Liver (tissue), 9 donors: ENCODE results near the gene TMEM190. TPM values are rescaled to one million over a fixed set of nuclear protein-coding genes. Genes with fewer than 3 reads are reported as not detected.
"Not testable (repeated sequence)": the region's sequence is repeated elsewhere in the genome, so short reads cannot be mapped to it uniquely, and the experiment has no call there.

ENCODE experiments used
- DNase-seq: peaks from one replicate; pipeline ENCODE4 v3.0.0-alpha.2; 2017; ENCODE audit warnings: low spot score
- H3K27ac ChIP-seq, 2 donors: one replicate each; pipeline ENCODE4 v1.7.0; 2013; ENCODE audit warnings: inconsistent platforms in 2 of 2, low read length in 2 of 2, control low read depth in 1 of 2, low read depth in 1 of 2, mild to moderate bottlenecking in 1 of 2
- H3K27me3 ChIP-seq, 4 donors: one replicate each; pipeline versions ENCODE4 v1.6.1 to v1.7.0; 2013; ENCODE audit warnings: low read length in 3 of 4, inconsistent platforms in 1 of 4, mild to moderate bottlenecking in 1 of 4, moderate library complexity in 1 of 4; ENCODE audit not compliant: control insufficient read depth in 4 of 4, insufficient read depth in 4 of 4
- H3K36me3 ChIP-seq, 4 donors: one replicate each; pipeline versions ENCODE4 v1.6.1 to v1.7.0; 2013; ENCODE audit warnings: low read length in 3 of 4, mild to moderate bottlenecking in 3 of 4, low read depth in 1 of 4, moderate library complexity in 1 of 4; ENCODE audit not compliant: control insufficient read depth in 4 of 4, insufficient read depth in 3 of 4
- H3K4me1 ChIP-seq, 4 donors: one replicate each; pipeline versions ENCODE4 v1.6.1 to v1.7.0; 2013; ENCODE audit warnings: low read length in 3 of 4, mild to moderate bottlenecking in 3 of 4, moderate library complexity in 1 of 4; ENCODE audit not compliant: control insufficient read depth in 4 of 4, insufficient read depth in 4 of 4
- H3K4me3 ChIP-seq, 3 donors: one replicate each; pipeline versions ENCODE4 v1.6.1 to v1.7.0; 2013; ENCODE audit warnings: low read length in 3 of 3, control low read depth in 1 of 3, low read depth in 1 of 3, mild to moderate bottlenecking in 1 of 3
- H3K9ac ChIP-seq, 2 donors: one replicate each; pipeline ENCODE4 v1.7.0; 2013; ENCODE audit warnings: low read length in 2 of 2, mild to moderate bottlenecking in 2 of 2, moderate library complexity in 2 of 2, control low read depth in 1 of 2, low read depth in 1 of 2
- H3K9me3 ChIP-seq, 4 donors: one replicate each; pipeline versions ENCODE4 v1.6.1 to v1.7.0; 2013; ENCODE audit warnings: low read length in 3 of 4; ENCODE audit not compliant: control insufficient read depth in 4 of 4
- EGR1 ChIP-seq, 2 donors: IDR thresholded peaks; 2 replicates each; pipeline ENCODE4 v1.6.1; 2016 to 2018; ENCODE audit warnings: antibody characterized with exemption in 2 of 2, low read depth in 2 of 2
- FOXA1 ChIP-seq: IDR thresholded peaks from 2 replicates; pipeline ENCODE4 v1.6.1; 2016; ENCODE audit warnings: antibody characterized with exemption
- GABPA ChIP-seq, 2 donors: IDR thresholded peaks in 1 of 2; conservative IDR thresholded peaks in 1 of 2; 2 replicates each; pipeline ENCODE4 v1.6.1; 2016; ENCODE audit warnings: antibody characterized with exemption in 2 of 2, mild to moderate bottlenecking in 1 of 2, moderate library complexity in 1 of 2
- HNF4A ChIP-seq, 2 donors: conservative IDR thresholded peaks; 2 replicates each; pipeline ENCODE4 v1.6.1; 2016; ENCODE audit warnings: antibody characterized with exemption in 2 of 2, mild to moderate bottlenecking in 2 of 2
- HNF4G ChIP-seq: IDR thresholded peaks from 2 replicates; pipeline ENCODE4 v1.6.1; 2016; ENCODE audit warnings: antibody characterized with exemption
- NR2F2 ChIP-seq: IDR thresholded peaks from 2 replicates; pipeline ENCODE4 v1.6.1; 2016; ENCODE audit warnings: antibody characterized with exemption
- RAD21 ChIP-seq, 2 donors: IDR thresholded peaks; 2 replicates each; pipeline ENCODE4 v1.6.1; 2016; ENCODE audit warnings: antibody characterized with exemption in 2 of 2, mild to moderate bottlenecking in 2 of 2
- SP1 ChIP-seq: IDR thresholded peaks from 2 replicates; pipeline ENCODE4 v1.6.1; 2018; ENCODE audit warnings: antibody characterized with exemption, mild to moderate bottlenecking
- TAF1 ChIP-seq: conservative IDR thresholded peaks from 2 replicates; pipeline ENCODE4 v1.6.1; 2016; ENCODE audit warnings: antibody characterized with exemption, mild to moderate bottlenecking
- WGBS: extraction: QIAGEN DNeasy Blood & Tissue Kit; methylation state at CpG from one replicate; pipeline ENCODE4 v1.1.7; 2013; 5-methylcytosine and 5-hydroxymethylcytosine counted together
- polyA plus RNA-seq, 2 donors: library from polyadenylated mRNA; stranded (reverse) in 1 of 2; unstranded in 1 of 2; fragments of 200-250 nt in 1 of 2; fragments of >200 nt in 1 of 2; fragmentation: Nextera tagmentation in 1 of 2; extraction: Ambion mirVana in 1 of 2; gene quantifications; one replicate each; pipeline versions ENCODE4 v1.2.1 to v1.2.3, GENCODE V29; 2013 to 2015
- total RNA-seq, 2 donors: library from RNA; depleted of rRNA; stranded (reverse); fragments of >200 nt; gene quantifications; one replicate each; pipeline ENCODE4 v1.2.3, GENCODE V29; 2014
- TF ChIP-seq, protein P1 (sequence below): IDR thresholded peaks from 2 replicates; pipeline ENCODE4 v1.6.1; 2016; ENCODE audit warnings: antibody characterized with exemption, mild to moderate bottlenecking
- TF ChIP-seq, protein P2 (sequence below): IDR thresholded peaks from 2 replicates; pipeline ENCODE4 v1.6.1; 2016; ENCODE audit warnings: antibody characterized with exemption
- TF ChIP-seq, protein P3 (sequence below): IDR thresholded peaks from 2 replicates; pipeline ENCODE4 v1.6.1; 2016; ENCODE audit warnings: antibody characterized with exemption
- TF ChIP-seq, protein P4 (sequence below): IDR thresholded peaks from 2 replicates; pipeline ENCODE4 v1.6.1; 2016; ENCODE audit warnings: antibody characterized with exemption
- donor health status: healthy.
- donor health status: healthy.
- donor health status: healthy.
- donor health status: healthy.
- donor health status: healthy.

Gene TMEM190
- total RNA-seq (not detected), polyA plus RNA-seq (not detected)

DNA sequence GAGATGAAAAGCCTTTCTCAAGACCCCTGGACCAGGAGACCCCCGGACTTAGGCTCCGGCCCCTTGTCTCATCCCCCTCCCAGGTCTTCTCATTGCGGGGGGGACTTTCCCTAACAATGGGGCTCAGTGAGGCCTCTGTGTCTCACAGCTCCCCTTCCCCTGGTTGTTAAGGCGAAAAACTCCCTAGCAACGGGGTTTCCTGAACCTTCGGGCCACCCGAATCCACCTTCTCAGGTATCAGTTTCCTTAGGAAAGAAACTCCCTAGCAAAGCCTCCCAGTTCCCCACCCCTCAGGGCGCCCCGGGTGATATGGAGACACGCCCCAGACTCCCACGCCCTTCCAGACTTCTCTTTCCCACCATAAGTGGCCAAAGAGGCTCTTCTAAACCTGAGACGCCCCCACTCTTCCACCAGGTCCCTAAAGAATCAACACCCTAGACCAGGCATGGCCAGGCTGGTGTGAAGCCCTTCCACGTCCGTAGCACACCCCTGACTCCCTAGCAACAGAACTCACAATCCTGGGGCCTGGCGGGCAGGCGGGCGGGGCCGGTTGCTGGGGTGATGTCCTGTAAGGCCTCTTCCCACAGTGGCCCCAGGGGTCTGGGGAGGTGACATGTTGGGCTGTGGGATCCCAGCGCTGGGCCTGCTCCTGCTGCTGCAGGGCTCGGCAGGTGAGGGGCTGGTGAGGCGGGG is at the start of gene TMEM190:
Gene TMEM190, plus strand, starts transcription at position 586 of the 693 bp plus-strand sequence. Its CDS starts 28 bp downstream, at position 614.
- no peak for TF ChIP-seq SP1
- TF ChIP-seq FOXA1, result no peak
- TF ChIP-seq RAD21 (IDR thresholded peaks at IDR 0.05), result no peak
- TF ChIP-seq, protein P1, sequence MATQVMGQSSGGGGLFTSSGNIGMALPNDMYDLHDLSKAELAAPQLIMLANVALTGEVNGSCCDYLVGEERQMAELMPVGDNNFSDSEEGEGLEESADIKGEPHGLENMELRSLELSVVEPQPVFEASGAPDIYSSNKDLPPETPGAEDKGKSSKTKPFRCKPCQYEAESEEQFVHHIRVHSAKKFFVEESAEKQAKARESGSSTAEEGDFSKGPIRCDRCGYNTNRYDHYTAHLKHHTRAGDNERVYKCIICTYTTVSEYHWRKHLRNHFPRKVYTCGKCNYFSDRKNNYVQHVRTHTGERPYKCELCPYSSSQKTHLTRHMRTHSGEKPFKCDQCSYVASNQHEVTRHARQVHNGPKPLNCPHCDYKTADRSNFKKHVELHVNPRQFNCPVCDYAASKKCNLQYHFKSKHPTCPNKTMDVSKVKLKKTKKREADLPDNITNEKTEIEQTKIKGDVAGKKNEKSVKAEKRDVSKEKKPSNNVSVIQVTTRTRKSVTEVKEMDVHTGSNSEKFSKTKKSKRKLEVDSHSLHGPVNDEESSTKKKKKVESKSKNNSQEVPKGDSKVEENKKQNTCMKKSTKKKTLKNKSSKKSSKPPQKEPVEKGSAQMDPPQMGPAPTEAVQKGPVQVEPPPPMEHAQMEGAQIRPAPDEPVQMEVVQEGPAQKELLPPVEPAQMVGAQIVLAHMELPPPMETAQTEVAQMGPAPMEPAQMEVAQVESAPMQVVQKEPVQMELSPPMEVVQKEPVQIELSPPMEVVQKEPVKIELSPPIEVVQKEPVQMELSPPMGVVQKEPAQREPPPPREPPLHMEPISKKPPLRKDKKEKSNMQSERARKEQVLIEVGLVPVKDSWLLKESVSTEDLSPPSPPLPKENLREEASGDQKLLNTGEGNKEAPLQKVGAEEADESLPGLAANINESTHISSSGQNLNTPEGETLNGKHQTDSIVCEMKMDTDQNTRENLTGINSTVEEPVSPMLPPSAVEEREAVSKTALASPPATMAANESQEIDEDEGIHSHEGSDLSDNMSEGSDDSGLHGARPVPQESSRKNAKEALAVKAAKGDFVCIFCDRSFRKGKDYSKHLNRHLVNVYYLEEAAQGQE, result no peak
- no peak for TF ChIP-seq EGR1 (IDR thresholded peaks at IDR 0.05; ENCODE audit: low read depth in 2 of 2)
- TF ChIP-seq NR2F2, result no peak
- TF ChIP-seq, protein P2, sequence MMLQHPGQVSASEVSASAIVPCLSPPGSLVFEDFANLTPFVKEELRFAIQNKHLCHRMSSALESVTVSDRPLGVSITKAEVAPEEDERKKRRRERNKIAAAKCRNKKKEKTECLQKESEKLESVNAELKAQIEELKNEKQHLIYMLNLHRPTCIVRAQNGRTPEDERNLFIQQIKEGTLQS, result no peak
- TF ChIP-seq HNF4A (conservative IDR thresholded peaks at IDR 0.05), result no peak
- TF ChIP-seq GABPA (IDR thresholded peaks at IDR 0.05 in 1 of 2, conservative IDR thresholded peaks at IDR 0.05 in 1 of 2), result no peak
- TF ChIP-seq, protein P3, sequence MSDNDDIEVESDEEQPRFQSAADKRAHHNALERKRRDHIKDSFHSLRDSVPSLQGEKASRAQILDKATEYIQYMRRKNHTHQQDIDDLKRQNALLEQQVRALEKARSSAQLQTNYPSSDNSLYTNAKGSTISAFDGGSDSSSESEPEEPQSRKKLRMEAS, result no peak
- TF ChIP-seq, protein P4, sequence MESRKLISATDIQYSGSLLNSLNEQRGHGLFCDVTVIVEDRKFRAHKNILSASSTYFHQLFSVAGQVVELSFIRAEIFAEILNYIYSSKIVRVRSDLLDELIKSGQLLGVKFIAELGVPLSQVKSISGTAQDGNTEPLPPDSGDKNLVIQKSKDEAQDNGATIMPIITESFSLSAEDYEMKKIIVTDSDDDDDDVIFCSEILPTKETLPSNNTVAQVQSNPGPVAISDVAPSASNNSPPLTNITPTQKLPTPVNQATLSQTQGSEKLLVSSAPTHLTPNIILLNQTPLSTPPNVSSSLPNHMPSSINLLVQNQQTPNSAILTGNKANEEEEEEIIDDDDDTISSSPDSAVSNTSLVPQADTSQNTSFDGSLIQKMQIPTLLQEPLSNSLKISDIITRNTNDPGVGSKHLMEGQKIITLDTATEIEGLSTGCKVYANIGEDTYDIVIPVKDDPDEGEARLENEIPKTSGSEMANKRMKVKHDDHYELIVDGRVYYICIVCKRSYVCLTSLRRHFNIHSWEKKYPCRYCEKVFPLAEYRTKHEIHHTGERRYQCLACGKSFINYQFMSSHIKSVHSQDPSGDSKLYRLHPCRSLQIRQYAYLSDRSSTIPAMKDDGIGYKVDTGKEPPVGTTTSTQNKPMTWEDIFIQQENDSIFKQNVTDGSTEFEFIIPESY, result no peak
- TF ChIP-seq HNF4G, result no peak
- TF ChIP-seq TAF1, result no peak
- peaks cover 0 to 10% (median 6%) of the 10 kb centered on the region in 4 donors for H3K27me3 ChIP-seq
- no peaks in the 10 kb centered on the region for H3K36me3 ChIP-seq
- no peak within 1 kb of the TSS for H3K4me3 ChIP-seq
- H3K27ac ChIP-seq, result no peak within 1 kb of the TSS
- no peak for DNase-seq
- H3K9ac ChIP-seq, result no peak within 1 kb of the TSS
- H3K9me3 ChIP-seq, result no peaks in the 10 kb centered on the region
- peaks cover 0 to 2% (median 0%) of the 10 kb centered on the region in 4 donors for H3K4me1 ChIP-seq
- WGBS, result 37% methylated on average over 21 of the region's 21 CpGs

DNA sequence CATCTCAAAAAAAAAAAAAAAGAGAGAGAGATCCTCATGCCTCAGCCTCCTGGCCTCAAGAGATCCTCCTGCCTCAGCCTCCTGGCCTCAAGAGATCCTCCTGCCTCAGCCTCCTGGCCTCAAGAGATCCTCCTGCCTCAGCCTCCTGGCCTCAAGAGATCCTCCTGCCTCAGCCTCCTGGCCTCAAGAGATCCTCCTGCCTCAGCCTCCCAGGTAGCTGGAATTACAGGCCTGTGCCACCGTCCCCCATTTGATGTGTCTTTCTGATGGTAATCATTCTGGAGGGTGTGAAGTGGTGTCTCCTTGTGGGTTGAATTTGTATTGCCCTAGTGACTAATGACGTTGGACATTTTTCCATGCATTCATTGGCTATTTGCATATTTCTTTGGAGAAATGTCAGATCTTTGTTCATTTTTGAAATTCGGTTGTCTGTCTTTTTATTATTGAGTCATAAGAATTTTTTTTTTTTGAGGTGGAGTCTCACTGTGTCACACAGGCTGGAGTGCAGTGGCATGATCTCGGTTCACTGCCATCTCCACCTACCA is 47.8 kb upstream of the TMEM190 start:
- DNase-seq, H3K27ac ChIP-seq, H3K9me3 ChIP-seq, H3K4me3 ChIP-seq, H3K9ac ChIP-seq, H3K27me3 ChIP-seq, H3K4me1 ChIP-seq, H3K36me3 ChIP-seq: not testable (repeated sequence)
- WGBS, result 81% methylated on average over 4 of the region's 4 CpGs

DNA sequence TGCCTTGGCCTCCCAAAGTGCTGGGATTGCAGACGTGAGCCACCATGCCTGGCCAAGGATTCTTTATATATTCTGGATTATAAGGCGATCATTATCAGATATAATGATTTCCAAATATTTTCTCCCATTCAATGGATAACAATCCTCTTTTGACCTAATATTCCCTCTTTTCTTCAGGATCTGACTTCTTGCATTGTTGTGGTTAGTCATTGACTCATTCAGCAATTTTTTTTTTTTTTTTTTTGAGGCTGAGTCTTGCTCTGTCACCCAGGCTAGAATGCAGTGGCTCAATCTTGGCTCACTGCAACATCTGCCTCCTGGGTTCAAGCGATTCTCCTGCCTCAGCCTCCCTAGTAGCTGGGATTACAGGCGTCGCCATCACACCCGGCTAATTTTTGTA is 46.8 kb upstream of the TMEM190 start:
- DNase-seq, H3K9me3 ChIP-seq, H3K9ac ChIP-seq, H3K27me3 ChIP-seq, H3K4me3 ChIP-seq, H3K27ac ChIP-seq, H3K36me3 ChIP-seq, H3K4me1 ChIP-seq: not testable (repeated sequence)
- 85% methylated on average over 6 of the region's 6 CpGs for WGBS
